Karpas-422 (cell line): ENCODE measurements around the gene PPP1R14C. TPM values are rescaled to one million over a fixed set of nuclear protein-coding genes. Genes with fewer than 3 reads are reported as not detected.

ENCODE experiments used
- DNase-seq: peaks from one replicate; pipeline ENCODE4 v3.0.0-alpha.2; 2015
- H2AFZ ChIP-seq: fragments of 200-600 bp; sonication (generic); 2 replicates; pipeline ENCODE4 v1.6.1; 2014; ENCODE audit warnings: antibody characterized with exemption, low read length, mixed read lengths
- H3K27ac ChIP-seq: fragments of 200-600 bp; sonication (generic); 2 replicates; pipeline ENCODE4 v1.5.1; 2014; ENCODE audit warnings: mild to moderate bottlenecking, low read length, moderate library complexity
- H3K27me3 ChIP-seq: fragments of 200-600 bp; sonication (generic); 2 replicates; pipeline ENCODE4 v1.6.1; 2014; ENCODE audit warnings: low read length, mixed read lengths
- H3K36me3 ChIP-seq: fragments of 200-600 bp; sonication (generic); 2 replicates; pipeline ENCODE4 v1.6.1; 2014; ENCODE audit warnings: low read length, mixed read lengths; ENCODE audit not compliant: insufficient read depth
- H3K4me1 ChIP-seq: fragments of 200-600 bp; sonication (generic); 2 replicates; pipeline ENCODE4 v1.6.1; 2014; ENCODE audit warnings: mild to moderate bottlenecking, low read length, mixed read lengths
- H3K4me2 ChIP-seq: fragments of 200-600 bp; sonication (generic); 2 replicates; pipeline ENCODE4 v1.6.1; 2014; ENCODE audit warnings: low read length, low read depth, mild to moderate bottlenecking; ENCODE audit not compliant: poor library complexity, severe bottlenecking
- H3K4me3 ChIP-seq: fragments of 200-600 bp; sonication (generic); 2 replicates; pipeline ENCODE4 v1.5.1; 2014; ENCODE audit warnings: mild to moderate bottlenecking, antibody characterized with exemption, low read length, mixed read lengths
- H3K79me2 ChIP-seq: fragments of 200-600 bp; sonication (generic); 2 replicates; pipeline ENCODE4 v1.6.1; 2014; ENCODE audit warnings: mild to moderate bottlenecking, low read length, mixed read lengths
- H3K9ac ChIP-seq: fragments of 200-600 bp; sonication (generic); 2 replicates; pipeline ENCODE4 v1.6.0; 2014; ENCODE audit warnings: low read length
- H3K9me2 ChIP-seq: fragments of 200-600 bp; sonication (generic), shearing (Covaris generic); replicated peaks from 2 replicates; pipeline ENCODE4 v1.6.0; 2014; ENCODE audit warnings: mild to moderate bottlenecking, low read length, moderate library complexity; ENCODE audit not compliant: insufficient read depth
- H3K9me3 ChIP-seq: fragments of 300-700, 200-600 bp; sonication (generic); 2 replicates; pipeline ENCODE4 v1.6.1; 2014; ENCODE audit warnings: low read length, mixed read lengths
- H4K20me1 ChIP-seq: fragments of 200-600 bp; sonication (generic); 2 replicates; pipeline ENCODE4 v1.6.1; 2014; ENCODE audit warnings: mild to moderate bottlenecking, antibody characterized with exemption, low read length, low read depth; ENCODE audit not compliant: insufficient read depth
- total RNA-seq: library from RNA; depleted of rRNA; stranded (reverse); fragments of >200 nt; shearing (Covaris generic); gene quantifications from 2 replicates; pipeline ENCODE4 v1.2.3, GENCODE V29; 2014; ENCODE audit warnings: low replicate concordance

PPP1R14C gene
- total RNA-seq, 1 experiment from 2014 or later: not detected

- Histone ChIP-seq H4K20me1 (no peaks in the 10 kb centered on the region), H3K9me3 (no peaks in the 10 kb centered on the region), H3K79me2 (no peaks in the 10 kb centered on the region), H3K9ac (no peak overlapping the region), H3K9me2 (no peaks in the 10 kb centered on the region), H3K4me3 (no peak overlapping the region), H2AFZ (no peak overlapping the region), H3K27me3 (no peaks in the 10 kb centered on the region), H3K4me2 (no peak overlapping the region), H3K4me1 (no peaks in the 10 kb centered on the region), H3K27ac (no peak overlapping the region), H3K36me3 (no peaks in the 10 kb centered on the region)
- no peak for DNase-seq
Measured at GRCh38 chr6:150230164-150230561, 87.3 kb downstream of the PPP1R14C start.

GRCh38 chr6:150230832-150231524 is 88.1 kb downstream of the PPP1R14C start:
- Histone ChIP-seq H3K4me1 (no peaks in the 10 kb centered on the region), H4K20me1 (no peaks in the 10 kb centered on the region), H3K4me2 (no peak overlapping the region), H3K9me3 (no peaks in the 10 kb centered on the region), H3K79me2 (no peaks in the 10 kb centered on the region), H3K4me3 (no peak overlapping the region), H3K27ac (no peak overlapping the region), H3K27me3 (no peaks in the 10 kb centered on the region), H2AFZ (no peak overlapping the region), H3K9ac (no peak overlapping the region), H3K9me2 (no peaks in the 10 kb centered on the region), H3K36me3 (no peaks in the 10 kb centered on the region)
- DNase-seq: no peak

- H3K27me3 ChIP-seq: no peaks in the 10 kb centered on the region
- no peak overlapping the region for H3K4me2 ChIP-seq
Measured at GRCh38 chr6:150231525-150231850, 88.6 kb downstream of the PPP1R14C start.

GRCh38 chr6:150233843-150234269 is 91.0 kb downstream of the PPP1R14C start:
- Histone ChIP-seq H3K79me2 (no peaks in the 10 kb centered on the region), H2AFZ (no peak overlapping the region), H3K9me3 (no peaks in the 10 kb centered on the region), H3K27ac (no peak overlapping the region), H3K9ac (no peak overlapping the region), H3K4me1 (no peaks in the 10 kb centered on the region), H3K4me2 (no peak overlapping the region), H4K20me1 (0 out of 2 replicates have a peak, but pooled peaks cover 2% of the 10 kb centered on the region), H3K4me3 (no peak overlapping the region), H3K36me3 (no peaks in the 10 kb centered on the region), H3K27me3 (no peaks in the 10 kb centered on the region), H3K9me2 (no peaks in the 10 kb centered on the region)
- DNase-seq: no peak

More at GRCh38 chr6:150231525-150231850, 88.6 kb downstream of the PPP1R14C start:
- Histone ChIP-seq H3K9me3 (no peaks in the 10 kb centered on the region), H3K4me3 (no peak overlapping the region), H3K4me1 (no peaks in the 10 kb centered on the region), H3K79me2 (no peaks in the 10 kb centered on the region), H3K36me3 (no peaks in the 10 kb centered on the region), H3K9ac (no peak overlapping the region), H4K20me1 (0 out of 2 replicates have a peak, but pooled peaks cover 2% of the 10 kb centered on the region), H2AFZ (no peak overlapping the region), H3K27ac (no peak overlapping the region), H3K9me2 (no peaks in the 10 kb centered on the region)
- no peak for DNase-seq

- no peaks in the 10 kb centered on the region for H3K79me2 ChIP-seq
- H3K9me3 ChIP-seq: no peaks in the 10 kb centered on the region
- no peaks in the 10 kb centered on the region for H3K36me3 ChIP-seq
- no peak for DNase-seq
- H3K27ac ChIP-seq: no peak overlapping the region
- no peak overlapping the region for H2AFZ ChIP-seq
- H4K20me1 ChIP-seq: 0 out of 2 replicates have a peak, but pooled peaks cover 2% of the 10 kb centered on the region
- H3K9ac ChIP-seq: no peak overlapping the region
- no peak overlapping the region for H3K4me3 ChIP-seq
- H3K4me1 ChIP-seq: no peaks in the 10 kb centered on the region
- H3K27me3 ChIP-seq: no peaks in the 10 kb centered on the region
- no peak overlapping the region for H3K4me2 ChIP-seq
- H3K9me2 ChIP-seq: no peaks in the 10 kb centered on the region
Measured at GRCh38 chr6:150235218-150235617, 92.4 kb downstream of the PPP1R14C start.

GRCh38 chr6:150236114-150236513 is 93.3 kb downstream of the PPP1R14C start:
- Histone ChIP-seq H3K4me2 (no peak overlapping the region), H2AFZ (no peak overlapping the region), H3K9me3 (no peaks in the 10 kb centered on the region), H3K36me3 (no peaks in the 10 kb centered on the region), H3K4me3 (no peak overlapping the region), H3K79me2 (no peaks in the 10 kb centered on the region), H3K9me2 (no peaks in the 10 kb centered on the region), H3K27me3 (no peaks in the 10 kb centered on the region), H3K4me1 (no peaks in the 10 kb centered on the region), H4K20me1 (0 out of 2 replicates have a peak, but pooled peaks cover 2% of the 10 kb centered on the region), H3K9ac (no peak overlapping the region), H3K27ac (no peak overlapping the region)
- DNase-seq: no peak

- no peaks in the 10 kb centered on the region for H3K9me2 ChIP-seq
- no peak overlapping the region for H3K4me2 ChIP-seq
- no peak overlapping the region for H3K27ac ChIP-seq
- H3K36me3 ChIP-seq: no peaks in the 10 kb centered on the region
- H3K9ac ChIP-seq: no peak overlapping the region
- H4K20me1 ChIP-seq: 0 out of 2 replicates have a peak, but pooled peaks cover 2% of the 10 kb centered on the region
- no peak overlapping the region for H2AFZ ChIP-seq
- no peaks in the 10 kb centered on the region for H3K79me2 ChIP-seq
- no peak for DNase-seq
- no peak overlapping the region for H3K4me3 ChIP-seq
- H3K27me3 ChIP-seq: no peaks in the 10 kb centered on the region
- no peaks in the 10 kb centered on the region for H3K4me1 ChIP-seq
- H3K9me3 ChIP-seq: no peaks in the 10 kb centered on the region
Measured at GRCh38 chr6:150236544-150236943, 93.7 kb downstream of the PPP1R14C start.

- Histone ChIP-seq H3K27me3 (no peaks in the 10 kb centered on the region), H3K4me3 (no peak overlapping the region), H3K36me3 (no peaks in the 10 kb centered on the region), H3K4me2 (no peak overlapping the region), H3K9me3 (no peaks in the 10 kb centered on the region), H3K27ac (no peak overlapping the region), H3K79me2 (no peaks in the 10 kb centered on the region), H2AFZ (no peak overlapping the region), H3K4me1 (no peaks in the 10 kb centered on the region), H3K9me2 (no peaks in the 10 kb centered on the region), H4K20me1 (0 out of 2 replicates have a peak, but pooled peaks cover 2% of the 10 kb centered on the region), H3K9ac (no peak overlapping the region)
- no peak for DNase-seq
Measured at GRCh38 chr6:150237626-150238025, 94.8 kb downstream of the PPP1R14C start.
